ENCODE data around the gene CELA2A.
A peak's percentile ranks its signal among the peaks of the same experiment; 100 is the strongest.
"Not testable (repeated sequence)": the region's sequence is repeated elsewhere in the genome, so short reads cannot be mapped to it uniquely, and the experiment has no call there.

Gene CELA2A

GRCh38 chr1:15444468-15445389, 11.8 kb upstream of the CELA2A start:
- no peak for DNase-seq (ENCODE audit: low read depth)

- no peak for DNase-seq (ENCODE audit: low read depth)
Measured at GRCh38 chr1:15445390-15446122, 11.0 kb upstream of the CELA2A start.

DNA sequence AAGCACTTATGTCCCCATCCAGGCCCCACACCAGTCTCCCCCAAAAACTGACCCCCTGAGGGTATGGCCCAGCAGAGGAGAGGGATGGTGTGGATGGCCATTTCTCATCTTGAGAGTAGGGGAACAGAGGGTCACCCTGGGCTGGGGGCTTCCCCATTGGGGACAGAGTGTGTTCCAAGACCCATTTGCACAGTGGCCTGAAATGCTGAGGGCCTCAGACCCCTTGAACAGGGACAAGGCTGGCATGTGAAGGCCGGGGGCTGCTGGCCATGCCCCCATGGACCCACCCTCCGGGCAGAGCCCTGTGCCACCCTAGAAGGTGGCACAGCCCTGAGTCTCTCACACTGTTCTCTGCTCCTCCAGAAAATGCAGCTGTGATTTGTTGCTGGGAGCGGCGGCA, 10.3 kb upstream of the CELA2A start:
- DNase-seq (ENCODE audit: low read depth) = no peak

GRCh38 chr1:15448877-15449462, 7.6 kb upstream of the CELA2A start:
- DNase-seq (ENCODE audit: low read depth) = no peak

DNA sequence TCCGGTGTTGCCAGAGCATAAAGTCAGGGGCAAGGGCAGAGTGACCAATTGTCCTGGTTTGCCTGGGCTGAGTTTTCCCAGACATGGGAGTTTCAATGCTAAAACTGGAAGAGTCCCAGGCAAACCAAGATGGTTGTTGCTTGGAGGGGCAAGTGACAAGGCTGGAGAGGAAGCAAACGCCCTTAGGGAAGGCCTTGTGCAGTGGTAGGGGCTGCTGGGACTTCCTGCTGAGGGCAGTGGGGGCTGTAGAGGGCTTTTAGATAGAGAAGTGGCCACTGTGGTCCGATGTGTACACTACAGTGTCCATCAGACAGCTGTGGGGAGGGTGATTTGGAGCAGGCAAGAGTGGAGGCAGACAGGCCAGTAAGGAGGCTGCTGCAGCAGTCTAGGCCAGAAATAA, 7.0 kb upstream of the CELA2A start:
- DNase-seq (ENCODE audit: low read depth) = no peak

DNA sequence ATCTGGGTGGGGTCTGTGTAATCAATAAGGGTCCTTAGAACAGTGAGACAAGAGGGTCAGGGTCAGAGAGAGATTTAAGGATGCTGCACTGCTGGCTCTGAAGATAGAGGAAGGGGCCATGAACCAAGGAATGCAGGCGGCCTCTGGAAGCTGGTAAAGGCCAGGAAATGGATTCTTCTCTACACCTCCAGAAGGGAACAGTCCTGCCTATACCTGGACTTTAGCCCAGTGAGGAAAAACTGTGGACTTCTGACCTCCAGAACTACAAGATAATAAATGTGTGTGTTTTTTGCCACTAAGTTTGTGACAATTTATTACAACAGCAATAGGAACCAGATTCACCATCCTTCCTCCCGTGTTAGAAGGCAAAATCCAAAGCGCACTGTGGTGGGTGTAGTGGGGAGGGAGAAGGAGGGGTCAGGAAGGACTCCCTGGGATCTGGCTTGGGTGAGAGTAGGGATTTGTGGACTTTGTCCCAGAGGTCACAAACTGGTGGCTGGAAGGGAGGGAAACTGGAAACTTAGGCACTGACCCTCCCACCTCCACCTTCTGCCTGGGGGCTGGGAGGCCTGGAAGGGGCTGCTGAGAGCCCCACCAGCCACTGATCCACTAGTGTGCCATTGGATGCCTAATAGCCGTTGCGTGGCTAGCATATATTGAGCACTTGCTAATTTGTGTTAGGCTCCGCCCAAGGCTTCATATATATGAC, 5.4 kb upstream of the CELA2A start:
- DNase-seq (ENCODE audit: low read depth) = no peak

GRCh38 chr1:15452216-15452615, 4.3 kb upstream of the CELA2A start:
- DNase-seq (ENCODE audit: low read depth) = peak; percentile 23

DNA sequence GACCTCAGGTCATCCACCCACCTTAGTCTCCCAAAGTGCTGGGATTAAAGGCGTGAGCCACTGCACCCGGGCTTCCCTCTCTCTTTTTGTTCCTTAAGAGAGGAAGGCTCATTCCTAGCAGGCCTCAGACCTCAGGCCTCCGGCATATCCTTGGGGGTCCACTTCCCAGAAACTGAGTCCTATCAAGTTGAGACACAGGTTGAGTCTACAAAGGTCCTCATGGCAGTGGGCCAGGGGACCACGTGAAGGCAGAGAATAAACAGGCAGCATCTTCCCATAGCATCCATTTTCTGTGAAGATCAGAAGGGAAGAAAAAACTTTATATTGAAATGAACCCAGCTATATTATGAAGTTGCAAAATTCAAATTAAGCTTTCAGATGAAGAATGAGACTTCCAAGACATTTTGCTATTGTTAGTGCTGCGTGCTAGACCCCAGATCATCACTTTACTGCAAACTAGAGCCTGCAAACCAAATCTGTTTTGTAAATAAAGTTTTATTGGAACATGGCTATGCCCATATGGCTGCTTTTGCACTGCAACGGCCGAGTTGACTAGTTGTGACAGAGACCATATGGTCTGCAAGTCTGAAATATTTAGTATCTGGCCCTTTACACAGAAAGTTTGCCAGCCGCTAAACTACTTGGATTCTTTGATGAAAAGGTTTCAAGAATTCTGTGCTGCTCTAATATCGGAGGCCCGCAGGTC, 3.5 kb upstream of the CELA2A start:
- no peak for DNase-seq (ENCODE audit: low read depth)

GRCh38 chr1:15453734-15454133, 2.8 kb upstream of the CELA2A start:
- DNase-seq (ENCODE audit: low read depth) = peak; percentile 40

DNA sequence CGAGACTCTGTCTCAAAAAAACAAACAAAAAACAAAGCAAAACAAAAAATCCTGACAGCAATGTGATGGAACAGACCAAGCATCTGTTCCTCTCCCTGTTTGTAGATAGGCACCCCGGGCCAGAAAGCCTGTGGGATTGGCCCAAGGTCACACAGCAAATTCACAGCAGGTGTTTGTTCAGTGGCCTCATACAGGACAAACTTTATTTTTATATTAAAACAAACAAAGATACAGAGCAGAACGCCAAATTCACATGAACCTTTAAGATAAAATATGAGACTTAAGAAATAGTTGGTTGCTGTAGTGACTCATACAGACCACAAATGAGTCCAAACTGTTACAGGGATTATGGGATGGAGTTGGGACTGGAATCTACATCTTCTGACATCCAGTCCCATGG, 2.3 kb upstream of the CELA2A start:
- DNase-seq (ENCODE audit: low read depth) = peak; percentile 73

DNA sequence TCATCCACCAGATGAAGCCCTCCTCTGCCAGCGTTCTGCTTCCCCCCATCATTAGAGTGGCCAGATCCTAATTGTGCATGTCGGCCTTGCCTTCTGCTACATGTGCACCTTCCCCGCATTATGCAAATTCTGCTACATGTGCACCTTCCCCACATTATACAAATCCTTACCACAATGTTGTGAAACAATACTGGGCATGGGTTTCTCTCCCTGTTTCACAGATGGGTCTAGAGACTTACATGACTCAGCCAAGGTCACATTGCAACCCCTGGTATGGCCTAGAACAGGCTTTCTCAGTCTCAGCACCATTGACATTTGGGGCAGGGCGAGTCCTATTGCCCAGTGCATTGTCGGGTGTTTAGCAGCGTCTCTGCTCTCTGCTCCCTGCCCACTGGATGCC, 1.0 kb upstream of the CELA2A start:
- DNase-seq (ENCODE audit: low read depth) = peak; percentile 26

- DNase-seq (ENCODE audit: low read depth) = no peak
Measured at GRCh38 chr1:15457585-15457984, 1.1 kb downstream of the CELA2A start.

GRCh38 chr1:15458388-15458787, 1.9 kb downstream of the CELA2A start:
- not testable (repeated sequence) for DNase-seq (ENCODE audit: low read depth)

- peak; percentile 75 for DNase-seq (ENCODE audit: low read depth)
Measured at GRCh38 chr1:15459771-15460707, 3.5 kb downstream of the CELA2A start.

- DNase-seq (ENCODE audit: low read depth) = peak; percentile 32
Measured at GRCh38 chr1:15460708-15461095, 4.2 kb downstream of the CELA2A start.

GRCh38 chr1:15463064-15463800, 6.7 kb downstream of the CELA2A start:
- not testable (repeated sequence) for DNase-seq (ENCODE audit: low read depth)

- DNase-seq (ENCODE audit: low read depth) = not testable (repeated sequence)
Measured at GRCh38 chr1:15463926-15464322, 7.4 kb downstream of the CELA2A start.

GRCh38 chr1:15465674-15466073, 9.1 kb downstream of the CELA2A start:
- DNase-seq (ENCODE audit: low read depth) = no peak

DNA sequence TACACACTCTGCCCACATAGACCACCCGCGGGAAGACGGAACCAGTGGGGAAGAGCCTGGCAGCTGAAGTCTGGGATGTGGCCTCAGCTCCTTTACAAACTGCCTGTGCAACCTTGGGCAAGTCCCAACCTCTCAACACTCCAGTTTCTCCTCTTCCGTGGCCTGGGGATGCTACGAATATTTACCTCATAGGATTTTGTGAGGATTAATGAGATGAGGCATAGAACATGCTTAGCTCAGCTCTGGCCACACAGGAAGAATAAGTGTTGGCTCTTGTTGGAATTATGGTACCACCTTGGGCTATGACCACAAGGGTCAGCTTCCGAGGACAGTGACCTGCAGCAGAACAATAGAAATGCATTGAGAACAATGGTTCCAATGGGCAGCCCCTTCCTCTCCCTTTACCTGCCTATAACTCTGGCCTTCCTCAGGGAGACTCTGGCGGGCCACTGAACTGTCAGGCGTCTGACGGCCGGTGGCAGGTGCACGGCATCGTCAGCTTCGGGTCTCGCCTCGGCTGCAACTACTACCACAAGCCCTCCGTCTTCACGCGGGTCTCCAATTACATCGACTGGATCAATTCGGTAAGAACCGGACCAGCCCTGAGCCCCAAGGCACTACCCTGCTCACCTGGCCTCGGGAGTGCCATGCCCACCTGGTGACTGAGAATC, 10.6 kb downstream of the CELA2A start:
- not testable (repeated sequence) for DNase-seq (ENCODE audit: low read depth)

All from EH (cell line).